Pulmonary artery endothelial cell (primary cell): ENCODE measurements around the gene ACVR1B. TPM values are rescaled to one million over a fixed set of nuclear protein-coding genes. Genes with fewer than 3 reads are reported as not detected.

Experiments
- DNase-seq: peaks from one replicate; pipeline ENCODE4 v3.0.0-alpha.2; 2011; ENCODE audit warnings: low read depth, low spot score
- total RNA-seq: library from RNA; depleted of rRNA; stranded (reverse); fragments of >200 nt; gene quantifications from 2 replicates; pipeline ENCODE4 v1.2.3, GENCODE V29; 2014

ACVR1B gene
- total RNA-seq, 1 donor from 2014 or later = 20.5 TPM

DNA sequence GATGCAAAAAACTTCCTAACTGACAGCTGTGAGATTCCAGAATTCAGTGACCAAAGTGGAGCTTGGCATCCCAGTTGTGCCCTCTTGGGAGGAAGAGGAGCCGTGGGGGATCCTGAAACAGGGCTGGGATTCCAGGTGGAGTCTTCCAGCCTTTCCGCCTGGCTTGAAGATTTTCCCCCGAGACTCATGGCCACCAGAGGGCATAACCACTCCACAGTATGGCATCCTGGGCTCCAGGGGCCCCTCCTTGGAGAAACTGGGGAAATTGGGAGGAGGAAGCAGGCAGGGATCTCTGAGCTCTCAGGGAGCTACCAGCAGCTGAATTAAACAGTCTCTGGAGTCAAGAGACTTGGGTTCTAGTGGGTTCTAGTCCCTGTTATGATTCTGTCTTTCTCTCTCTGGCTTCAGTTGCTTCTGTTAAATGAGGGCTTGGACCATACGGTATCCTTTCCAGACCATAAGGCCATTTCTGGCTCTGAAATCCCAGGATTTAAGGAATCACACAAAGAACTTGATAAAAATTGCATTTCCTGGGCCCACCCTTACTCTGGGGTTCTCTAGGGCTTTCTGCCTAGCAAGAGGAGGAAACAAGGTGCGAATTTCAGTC is 52.6 kb downstream of the ACVR1B start:
- no peak for DNase-seq

DNA sequence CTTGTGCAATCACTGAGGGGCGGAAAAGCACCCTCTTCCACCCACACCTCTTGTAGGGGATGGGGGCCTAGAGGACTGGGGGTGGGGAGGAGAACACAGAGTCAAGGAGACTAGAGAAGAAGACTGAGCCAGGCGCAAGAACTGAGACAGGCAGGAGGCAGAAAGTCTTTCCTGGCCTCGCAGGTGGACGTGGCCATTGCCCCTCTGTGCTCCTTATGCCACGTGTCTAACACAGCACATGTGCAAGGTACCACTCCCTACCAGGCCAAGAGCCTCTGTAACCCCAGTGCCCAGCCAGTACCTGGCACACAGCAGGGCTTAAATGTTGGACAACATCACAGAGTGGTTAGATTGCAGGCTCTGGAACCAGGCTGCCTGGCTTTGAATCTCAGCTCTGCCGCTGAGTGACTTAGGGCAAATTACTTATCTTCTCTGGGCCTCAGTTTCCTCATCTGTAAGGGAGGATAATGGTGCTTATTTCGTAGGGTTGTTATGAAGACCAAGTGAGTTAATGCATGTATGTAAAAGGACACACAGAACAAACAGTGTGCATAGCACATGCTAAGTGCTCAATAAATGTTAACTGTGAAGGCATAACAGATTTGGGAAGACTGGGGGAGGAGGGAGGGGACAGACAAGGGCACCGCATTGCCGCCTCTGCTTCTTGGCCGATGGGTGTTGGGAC is 53.9 kb downstream of the ACVR1B start:
- DNase-seq = no peak

DNA sequence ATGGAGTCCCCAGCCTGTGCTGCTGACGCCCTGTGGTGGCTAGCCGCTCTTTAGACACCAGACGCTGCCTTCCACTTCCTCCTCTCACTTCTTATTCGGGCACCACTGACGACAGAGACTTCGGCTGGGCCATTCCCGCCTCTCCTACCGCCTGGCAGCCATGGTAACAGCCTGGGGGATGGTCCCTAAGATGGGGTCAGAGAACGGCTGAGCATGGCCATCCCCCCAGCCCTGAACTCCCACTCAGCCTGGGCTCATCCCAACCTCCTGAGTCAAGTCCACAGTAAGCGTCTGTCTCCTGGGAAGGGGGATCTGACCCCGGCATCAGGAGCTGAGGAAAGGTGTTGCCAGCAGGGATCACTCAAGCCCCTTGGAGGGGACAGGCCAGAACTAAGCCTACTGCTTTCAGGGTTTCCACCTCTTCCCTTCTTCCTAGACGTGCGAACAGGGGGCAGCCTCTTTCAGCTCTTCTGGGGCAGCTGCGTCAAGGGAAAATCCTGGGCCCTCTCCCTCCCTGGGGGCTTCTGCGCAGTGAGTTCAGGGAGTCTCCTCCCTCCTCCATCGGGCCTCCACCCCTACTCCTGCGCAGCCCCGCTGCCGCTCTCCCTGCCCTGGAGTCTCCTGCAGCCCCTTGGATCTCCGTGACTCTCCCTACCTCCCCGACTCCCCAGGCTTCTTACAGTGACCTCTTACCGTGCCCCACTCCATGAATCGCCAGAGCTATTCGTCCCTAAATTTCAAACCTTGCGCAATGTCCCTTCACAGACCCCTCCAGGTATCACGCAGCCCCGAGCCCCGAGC is 54.6 kb downstream of the ACVR1B start:
- DNase-seq = no peak

DNA sequence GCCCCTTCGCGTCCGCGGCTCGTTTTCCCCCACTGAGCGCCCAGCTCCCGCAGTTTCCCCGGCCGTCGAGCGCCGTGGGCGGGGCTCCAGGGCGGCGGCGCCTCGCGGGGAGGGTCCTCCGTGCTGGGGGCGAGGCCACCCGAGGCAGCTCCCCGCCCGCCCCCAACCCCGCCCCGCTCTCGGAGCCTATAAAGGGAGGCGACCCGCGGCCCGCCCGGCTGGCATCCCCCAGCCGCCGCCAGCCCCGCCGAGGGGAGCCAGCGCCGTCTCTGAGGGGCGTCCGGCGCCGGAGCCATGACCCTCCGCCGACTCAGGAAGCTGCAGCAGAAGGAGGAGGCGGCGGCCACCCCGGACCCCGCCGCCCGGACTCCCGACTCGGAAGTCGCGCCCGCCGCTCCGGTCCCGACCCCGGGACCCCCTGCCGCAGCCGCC is 55.2 kb downstream of the ACVR1B start, which contains the start of gene TAMALIN:
Gene TAMALIN (plus strand): TSS at position 221 of the 432 bp plus-strand sequence. CDS start 74 bp downstream, at position 295.
- DNase-seq = no peak

DNA sequence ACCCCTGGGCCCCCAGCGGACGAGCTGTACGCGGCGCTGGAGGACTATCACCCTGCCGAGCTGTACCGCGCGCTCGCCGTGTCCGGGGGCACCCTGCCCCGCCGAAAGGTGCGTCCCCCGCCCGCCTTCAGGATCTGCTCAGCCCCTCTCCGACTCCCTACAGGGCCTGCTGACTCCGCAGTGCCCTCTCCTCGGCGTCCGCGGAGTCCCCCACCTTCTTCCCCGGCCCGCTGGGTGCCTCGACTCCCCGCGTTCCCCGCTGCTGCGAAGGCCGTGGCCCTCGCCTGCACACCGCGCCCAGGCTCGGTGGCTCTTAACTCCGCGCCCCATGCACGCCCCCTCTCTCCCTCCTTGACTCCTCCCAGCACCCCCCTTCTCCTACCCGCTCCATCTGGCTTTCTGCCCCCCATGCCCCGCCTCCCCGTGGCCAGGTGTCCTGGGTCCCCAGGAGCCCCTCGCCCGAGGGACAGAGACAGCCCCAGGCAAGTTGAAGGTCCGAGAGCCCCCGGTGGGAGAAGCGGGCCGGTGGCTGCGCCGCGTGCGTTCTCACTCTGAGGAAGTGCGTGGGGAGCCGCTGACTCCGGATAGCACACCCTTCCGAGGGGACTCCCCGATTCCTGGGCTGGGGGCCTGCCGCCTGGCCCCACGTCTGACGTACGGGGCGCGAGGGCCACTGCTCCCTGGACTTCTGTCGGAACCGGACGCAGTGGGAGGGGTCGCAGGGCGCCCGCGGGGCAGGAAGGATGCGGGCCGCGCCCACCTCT is 55.8 kb downstream of the ACVR1B start:
- DNase-seq = no peak

DNA sequence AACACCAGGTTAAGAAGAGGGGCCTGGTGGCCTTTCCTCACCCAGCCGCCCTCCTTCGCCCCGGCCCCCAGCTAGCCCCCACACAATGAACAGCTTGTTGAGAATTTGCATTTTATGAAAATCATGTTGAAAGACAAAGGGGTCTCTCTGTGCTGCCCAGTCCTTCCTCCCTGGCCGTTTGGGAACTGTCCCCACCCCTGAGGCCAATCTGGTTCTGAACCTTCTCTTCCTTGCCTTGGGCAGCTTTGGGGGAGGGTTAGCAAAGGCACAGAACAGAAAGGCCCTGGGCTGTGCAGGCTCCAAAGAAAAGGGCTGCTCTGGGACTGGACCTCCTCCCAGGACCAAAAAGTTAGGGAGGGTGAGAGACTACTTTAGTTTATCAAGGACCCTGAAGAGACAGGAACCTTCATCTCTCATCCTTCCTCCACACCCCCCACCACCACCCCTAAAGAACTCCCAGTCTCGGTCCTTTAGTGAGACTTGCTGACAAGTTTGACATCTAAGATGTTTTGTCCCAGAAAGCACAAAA is 56.5 kb downstream of the ACVR1B start:
- no peak for DNase-seq

DNA sequence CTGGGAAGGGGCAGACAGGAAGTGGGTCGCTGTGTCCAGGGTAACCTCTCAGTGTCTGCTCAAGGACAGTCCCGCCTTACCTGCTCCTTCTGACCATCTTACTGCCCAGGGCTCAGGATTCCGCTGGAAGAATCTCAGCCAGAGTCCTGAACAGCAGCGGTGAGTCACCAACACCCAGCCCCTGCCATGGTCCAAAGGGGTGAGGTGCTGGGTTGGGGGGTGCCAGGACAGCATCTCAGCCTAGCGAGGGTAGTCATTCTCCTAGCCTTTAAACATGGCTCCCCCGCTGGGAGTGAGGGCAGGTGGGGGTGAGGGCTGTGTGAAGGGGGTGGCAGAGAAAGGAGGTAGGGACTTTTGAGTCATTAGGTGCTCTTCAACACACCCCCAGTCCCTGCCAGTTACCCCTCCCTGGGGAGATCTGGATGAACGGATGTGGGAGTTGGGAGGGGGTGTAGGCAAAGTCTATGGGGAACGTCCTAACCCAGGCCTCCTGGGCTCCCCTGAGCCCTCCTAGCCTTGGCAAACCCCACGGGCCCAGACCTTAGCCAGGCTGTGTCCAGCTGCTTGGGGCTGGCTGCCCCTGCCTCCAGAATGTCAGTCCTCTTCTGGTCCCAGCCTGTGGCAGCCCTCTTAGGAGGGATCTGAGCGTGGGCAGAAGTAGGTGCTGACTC is 57.7 kb downstream of the ACVR1B start:
- DNase-seq = no peak

DNA sequence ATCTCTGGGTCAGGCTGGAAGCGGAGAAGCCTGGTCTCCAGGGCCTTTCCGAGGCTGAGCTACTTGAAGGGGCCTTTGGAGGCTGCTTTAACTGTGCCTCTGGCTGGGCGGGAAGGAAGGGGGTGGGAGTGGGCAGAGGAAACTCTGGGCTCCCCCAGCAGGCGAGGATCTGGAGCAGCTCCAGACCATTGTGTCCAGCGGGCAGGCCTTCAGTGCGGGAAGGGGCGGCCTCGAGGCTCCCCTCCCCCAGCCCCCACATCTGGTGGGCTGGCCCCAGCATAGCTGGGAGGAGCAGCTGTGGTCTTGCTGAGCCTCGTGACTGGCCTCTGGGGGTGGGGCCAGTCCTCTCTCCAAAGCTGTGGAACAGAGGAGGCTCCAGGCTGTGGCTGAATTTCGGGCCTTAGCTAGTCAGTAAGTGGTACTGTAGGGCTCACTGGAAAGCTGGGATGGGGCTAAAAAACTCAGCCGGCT is 58.7 kb downstream of the ACVR1B start:
- peak; percentile 88 for DNase-seq

DNA sequence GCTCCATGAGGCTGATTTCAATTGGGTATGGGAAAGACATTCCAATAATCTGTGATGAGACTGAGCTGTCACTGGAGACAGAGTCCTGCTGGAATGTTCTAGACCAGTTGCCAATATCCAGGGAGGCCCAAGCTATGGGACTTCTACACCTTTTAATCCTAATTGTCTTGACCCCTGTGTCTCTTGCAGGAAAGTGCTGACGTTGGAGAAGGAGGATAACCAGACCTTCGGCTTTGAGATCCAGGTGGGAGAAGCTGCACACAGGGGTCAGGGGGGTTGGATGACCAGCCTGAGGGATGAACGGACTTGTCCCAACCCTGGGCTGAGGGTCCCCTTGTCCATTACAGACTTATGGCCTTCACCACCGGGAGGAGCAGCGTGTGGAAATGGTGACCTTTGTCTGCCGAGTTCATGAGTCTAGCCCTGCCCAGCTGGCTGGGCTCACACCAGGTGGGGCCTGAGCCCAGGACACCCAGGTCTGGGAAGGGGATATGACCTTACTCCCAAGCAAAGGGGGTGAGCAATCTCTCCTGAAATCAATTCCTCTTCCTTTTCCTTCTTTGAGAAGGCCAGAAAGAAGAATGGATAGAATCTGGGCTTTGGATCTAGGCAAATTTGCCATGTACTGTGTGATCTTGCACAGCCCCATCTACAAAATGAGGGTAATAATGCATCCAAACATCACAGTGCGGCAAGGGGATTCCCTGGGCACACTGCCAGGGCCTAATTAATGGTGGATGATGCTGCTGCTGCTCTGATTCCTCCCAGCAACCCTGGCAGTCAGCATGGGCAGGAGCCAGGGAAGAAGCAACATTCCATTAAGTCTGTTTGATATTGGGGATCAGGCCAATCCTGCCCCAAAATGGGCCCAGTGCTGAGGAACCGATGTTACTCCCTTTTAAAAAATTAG is 59.4 kb downstream of the ACVR1B start:
- DNase-seq = no peak

DNA sequence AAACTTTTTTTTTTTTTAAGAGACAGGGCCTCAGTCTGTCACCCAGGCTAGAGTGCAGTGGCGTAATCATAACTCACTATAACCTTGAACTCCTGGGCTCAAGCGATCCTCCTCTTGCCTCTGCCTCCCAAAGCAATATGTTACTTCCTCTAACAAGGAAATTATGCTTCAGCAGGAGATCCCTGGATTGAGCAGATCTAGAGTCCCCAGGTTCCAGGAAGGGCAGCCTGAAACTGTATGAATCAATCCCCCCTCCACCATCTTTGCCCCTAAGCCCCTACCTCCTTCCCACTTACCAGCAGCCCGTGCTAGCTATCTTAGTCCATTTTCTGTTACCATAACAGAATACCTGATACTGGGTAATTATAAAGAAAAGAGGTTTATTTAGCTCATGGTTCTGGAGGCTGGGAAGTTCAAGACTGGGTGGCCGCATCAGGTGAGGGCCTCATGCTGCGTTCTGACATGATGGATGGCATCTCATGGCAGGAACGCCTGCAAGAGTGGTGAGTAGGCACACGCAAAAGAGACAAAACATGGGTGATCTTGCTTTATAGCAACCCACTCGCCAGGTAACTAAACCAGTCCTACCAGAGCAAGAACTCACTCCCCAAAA is 60.2 kb downstream of the ACVR1B start:
- no peak for DNase-seq

DNA sequence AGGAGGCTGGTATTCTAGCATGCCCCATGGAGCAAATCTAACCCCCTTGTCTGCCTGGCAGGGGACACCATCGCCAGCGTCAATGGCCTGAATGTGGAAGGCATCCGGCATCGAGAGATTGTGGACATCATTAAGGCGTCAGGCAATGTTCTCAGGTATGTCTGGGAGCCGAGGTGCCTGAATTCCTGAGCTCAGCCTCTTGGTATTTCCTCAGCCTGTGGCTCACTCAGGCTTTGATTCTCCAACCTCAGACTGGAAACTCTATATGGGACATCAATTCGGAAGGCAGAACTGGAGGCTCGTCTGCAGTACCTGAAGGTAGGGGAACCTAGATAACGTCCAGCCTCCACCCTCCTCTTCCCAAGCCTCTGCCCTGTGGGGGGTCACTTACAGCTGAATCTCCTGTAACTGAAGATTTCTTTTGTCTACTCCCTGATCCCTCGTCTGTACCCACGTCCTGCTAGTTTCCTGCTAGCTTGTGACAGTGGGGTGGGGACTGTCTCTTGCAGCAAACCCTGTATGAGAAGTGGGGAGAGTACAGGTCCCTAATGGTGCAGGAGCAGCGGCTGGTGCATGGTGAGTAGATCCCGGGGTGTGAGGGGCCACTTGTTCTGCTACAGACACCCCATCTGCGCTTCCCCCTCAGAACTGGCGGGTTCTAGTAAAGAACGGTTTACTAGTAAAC is 62.3 kb downstream of the ACVR1B start:
- DNase-seq = no peak

DNA sequence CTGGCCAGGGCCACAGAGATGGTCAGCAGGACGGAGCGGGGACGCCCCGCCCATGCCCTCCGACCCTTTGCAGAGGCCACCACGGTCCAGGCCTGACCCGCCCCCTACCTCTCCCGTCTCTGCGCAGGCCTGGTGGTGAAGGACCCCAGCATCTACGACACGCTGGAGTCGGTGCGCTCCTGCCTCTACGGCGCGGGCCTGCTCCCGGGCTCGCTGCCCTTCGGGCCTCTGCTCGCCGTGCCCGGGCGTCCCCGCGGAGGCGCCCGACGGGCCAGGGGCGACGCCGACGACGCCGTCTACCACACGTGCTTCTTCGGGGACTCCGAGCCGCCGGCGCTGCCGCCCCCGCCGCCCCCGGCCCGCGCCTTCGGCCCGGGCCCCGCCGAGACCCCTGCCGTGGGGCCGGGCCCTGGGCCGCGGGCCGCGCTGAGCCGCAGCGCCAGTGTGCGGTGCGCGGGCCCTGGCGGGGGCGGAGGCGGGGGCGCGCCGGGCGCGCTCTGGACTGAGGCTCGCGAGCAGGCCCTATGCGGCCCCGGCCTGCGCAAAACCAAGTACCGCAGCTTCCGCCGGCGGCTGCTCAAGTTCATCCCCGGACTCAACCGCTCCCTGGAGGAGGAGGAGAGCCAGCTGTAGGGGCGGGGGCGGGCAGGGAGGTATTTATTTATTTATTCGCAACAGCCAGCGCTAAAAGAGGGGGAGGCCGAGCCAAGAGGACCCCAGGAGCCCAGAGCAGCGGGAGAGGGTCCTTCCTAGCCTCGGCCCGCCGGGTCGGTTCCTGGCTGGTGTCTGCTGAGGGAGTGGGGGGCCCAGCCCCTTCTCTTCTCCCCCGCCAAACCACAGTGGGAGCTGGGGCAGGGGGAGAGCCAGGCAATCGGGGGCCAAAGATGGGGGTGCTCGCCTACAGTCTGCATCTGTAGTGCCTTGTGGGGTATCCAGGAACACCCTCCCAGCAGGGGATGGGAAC is 63.4 kb downstream of the ACVR1B start:
- DNase-seq = no peak

DNA sequence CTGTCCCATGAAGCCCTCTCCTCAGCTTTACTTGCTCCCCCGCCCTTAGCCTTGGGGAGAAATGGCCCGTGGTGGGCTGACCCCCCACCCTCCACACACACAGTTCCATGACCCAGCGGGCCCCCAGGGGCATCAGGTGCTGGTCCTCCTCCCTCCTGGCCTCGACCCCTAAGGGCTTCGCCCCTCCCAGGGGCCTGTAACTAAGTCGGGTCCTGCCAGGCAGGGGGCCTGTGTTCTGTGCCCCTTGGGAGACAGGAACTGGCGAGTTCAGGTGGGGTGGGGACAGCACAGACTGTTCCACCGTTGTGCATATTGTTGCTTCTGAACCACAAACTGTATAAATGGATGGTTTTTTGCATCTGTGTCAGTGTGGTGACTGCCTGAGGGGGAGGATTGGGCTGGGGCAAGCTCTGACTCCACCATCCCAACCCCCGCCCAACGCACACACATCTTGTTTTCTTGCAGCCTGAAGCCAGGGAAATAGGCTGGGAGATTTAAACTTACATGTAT is 64.1 kb downstream of the ACVR1B start:
- no peak for DNase-seq

DNA sequence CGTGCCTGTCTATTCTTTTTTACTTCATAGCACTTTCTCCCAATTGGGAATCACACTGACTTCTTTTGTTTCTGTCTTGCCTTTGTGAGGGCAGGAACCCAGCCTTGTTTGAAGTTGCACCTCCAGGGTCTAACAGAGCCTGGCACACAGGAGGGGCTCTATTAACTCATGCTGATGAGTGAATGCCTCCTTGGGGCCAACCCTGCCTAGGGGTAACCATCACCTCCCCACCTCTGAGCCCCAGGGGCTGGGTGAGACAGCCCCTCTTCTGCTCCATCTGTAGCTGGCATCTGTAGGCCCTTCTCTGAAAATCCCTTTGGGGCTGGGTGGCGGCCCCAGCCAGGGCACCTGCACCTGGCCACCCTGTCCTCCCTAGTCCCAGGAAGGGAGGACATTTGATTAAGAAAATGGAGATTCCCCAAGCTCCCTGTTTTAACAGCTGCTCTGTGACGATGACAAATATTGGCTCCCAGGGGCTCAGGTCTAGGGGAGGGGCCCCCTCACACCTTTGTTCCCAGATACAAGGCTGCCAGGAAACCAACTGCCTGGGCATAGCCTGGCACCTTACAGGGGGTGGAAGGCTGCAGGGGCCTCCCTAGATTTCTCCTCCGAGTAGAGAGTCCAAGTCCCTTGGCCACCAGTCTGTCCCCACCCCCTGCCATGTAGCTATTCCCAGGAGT is 67.1 kb downstream of the ACVR1B start:
- no peak for DNase-seq

DNA sequence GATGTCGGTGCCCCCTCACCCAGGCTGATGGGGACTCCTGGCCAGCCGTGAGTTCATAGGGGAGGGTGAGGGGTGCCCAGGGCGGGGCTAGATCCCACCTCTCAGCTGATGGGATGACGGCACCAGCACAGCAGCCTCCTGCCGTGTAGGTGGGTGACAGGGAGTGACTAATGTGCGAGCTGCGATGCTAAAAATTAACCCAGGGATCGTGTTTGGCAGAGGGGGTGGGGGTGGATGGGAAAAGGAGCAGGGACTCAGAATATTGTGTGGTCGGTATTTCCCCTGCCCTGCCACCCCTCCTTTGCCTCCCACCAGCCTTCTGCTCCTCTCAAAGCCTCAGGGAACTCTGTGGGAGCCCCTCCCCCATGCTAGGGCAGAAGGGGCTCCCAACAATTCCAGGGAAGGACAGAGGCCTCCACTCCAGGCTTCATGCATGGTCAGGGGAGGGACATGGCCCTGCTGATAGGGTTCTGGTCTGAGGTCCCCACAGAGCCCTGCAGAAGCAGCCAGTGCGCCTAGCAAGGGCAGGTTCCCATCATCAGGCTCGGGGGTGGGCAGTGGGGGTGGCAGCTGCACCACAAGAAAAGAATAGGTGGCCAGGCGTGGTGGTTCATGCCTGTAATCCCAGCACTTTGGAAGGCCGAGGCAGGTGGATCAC is 67.7 kb downstream of the ACVR1B start:
- DNase-seq = no peak
